ENCODE data around the gene CEP43. TPM values are rescaled to one million over a fixed set of nuclear protein-coding genes. Genes with fewer than 3 reads are reported as not detected.

The CEP43 gene
- total and polyA plus RNA-seq, 2 of the 8 experiments (the other 6 are each of a cell fraction or from before 2014, with no cell fraction given), result 12.0 to 31.2 TPM

- no peak for TF ChIP-seq CTCF (IDR thresholded peaks at IDR 0.05; ENCODE audit: control extremely low read depth in 1 of 3, insufficient read depth in 1 of 3, low read depth in 1 of 3, low read length in 3 of 3)
- no peak for TF ChIP-seq SIX5 (IDR thresholded peaks at IDR 0.05; ENCODE audit: low read depth, low read length)
- TF ChIP-seq BACH1 (IDR thresholded peaks at IDR 0.05; ENCODE audit: low read length), result no peak
- no peak for TF ChIP-seq RFX5 (IDR thresholded peaks at IDR 0.05; ENCODE audit: borderline replicate concordance, low read depth, low read length)
- no peak for TF ChIP-seq BRCA1 (IDR thresholded peaks at IDR 0.05; ENCODE audit: low read depth, low read length)
- TF ChIP-seq SP1 (IDR thresholded peaks at IDR 0.05; ENCODE audit: low read depth, low read length), result no peak
Measured at GRCh38 chr6:167015302-167015701, 16.1 kb downstream of the CEP43 start (continued).
